ENCODE data around the gene OTX1. TPM values are rescaled to one million over a fixed set of nuclear protein-coding genes. Genes with fewer than 3 reads are reported as not detected.
A peak's percentile ranks its signal among the peaks of the same experiment; 100 is the strongest.

OTX1 gene
- not detected for total RNA-seq

- DNase-seq: peak; percentile 39 to 72 (median 66)
- no peak for TF ChIP-seq CTCF (IDR thresholded peaks at IDR 0.05)
- no peak for TF ChIP-seq POLR2A (IDR thresholded peaks at IDR 0.05)
- Histone ChIP-seq H3K4me1 (peaks cover 0 to 75% (median 20%) of the 10 kb centered on the region in 4 donors), H3K27me3 (peaks cover 0 to 65% of the 10 kb centered on the region in 2 donors), H3K9me3 (peaks cover 0 to 16% (median 0%) of the 10 kb centered on the region in 4 donors), H3K36me3 (peaks cover 0 to under 1% (median 0%) of the 10 kb centered on the region in 3 donors), H3K4me3 (peak within 1 kb of the TSS; percentile 33 to 61 (median 52)), H3K27ac (no peak within 1 kb of the TSS)
Observed at GRCh38 chr2:63050334-63051041, at the start of gene OTX1. Gene OTX1 (plus strand): TSS chr2:63050830. CDS start chr2:63052991, 2,161 bp downstream.

- Histone ChIP-seq H3K9me3 (no peaks in the 10 kb centered on the region), H3K27me3 (no peaks in the 10 kb centered on the region), H3K4me3 (no peak overlapping the region), H3K36me3 (peaks cover 0 to 5% (median 0%) of the 10 kb centered on the region in 3 donors), H3K27ac (no peak overlapping the region), H3K4me1 (no peaks in the 10 kb centered on the region)
- DNase-seq: no peak
- TF ChIP-seq POLR2A (IDR thresholded peaks at IDR 0.05) (no peak), CTCF (IDR thresholded peaks at IDR 0.05) (no peak)
Observed at GRCh38 chr2:63001576-63001975, 49.1 kb upstream of the OTX1 start.

- Histone ChIP-seq H3K4me3 (no peak overlapping the region), H3K36me3 (no peaks in the 10 kb centered on the region), H3K27ac (no peak overlapping the region), H3K9me3 (no peaks in the 10 kb centered on the region), H3K4me1 (no peaks in the 10 kb centered on the region), H3K27me3 (no peaks in the 10 kb centered on the region)
- TF ChIP-seq POLR2A (IDR thresholded peaks at IDR 0.05) (no peak), CTCF (IDR thresholded peaks at IDR 0.05) (no peak)
- no peak for DNase-seq
Observed at GRCh38 chr2:63003351-63003750, 47.3 kb upstream of the OTX1 start.

- DNase-seq: no peak
- Histone ChIP-seq H3K4me3 (no peak overlapping the region), H3K4me1 (no peaks in the 10 kb centered on the region), H3K9me3 (no peaks in the 10 kb centered on the region), H3K27ac (no peak overlapping the region), H3K36me3 (no peaks in the 10 kb centered on the region), H3K27me3 (no peaks in the 10 kb centered on the region)
- TF ChIP-seq CTCF (IDR thresholded peaks at IDR 0.05) (no peak), POLR2A (IDR thresholded peaks at IDR 0.05) (no peak)
Observed at GRCh38 chr2:63007813-63008458, 42.7 kb upstream of the OTX1 start.

GRCh38 chr2:63008838-63009237 lies 41.8 kb upstream of the OTX1 start:
- H3K4me1 ChIP-seq: no peaks in the 10 kb centered on the region
- peaks cover 0 to 2% (median 0%) of the 10 kb centered on the region in 3 donors for H3K36me3 ChIP-seq
- no peak overlapping the region for H3K27ac ChIP-seq
- no peak for DNase-seq
- TF ChIP-seq CTCF (IDR thresholded peaks at IDR 0.05): no peak
- TF ChIP-seq POLR2A (IDR thresholded peaks at IDR 0.05): no peak
- no peaks in the 10 kb centered on the region for H3K9me3 ChIP-seq
- no peak overlapping the region for H3K4me3 ChIP-seq
- no peaks in the 10 kb centered on the region for H3K27me3 ChIP-seq
